D341Med (cell line): ENCODE results near the gene MCAM.

Experiments
- DNase-seq: peaks from one replicate; pipeline ENCODE4 v3.0.0; 2012; ENCODE audit warnings: low spot score

Gene MCAM

DNA sequence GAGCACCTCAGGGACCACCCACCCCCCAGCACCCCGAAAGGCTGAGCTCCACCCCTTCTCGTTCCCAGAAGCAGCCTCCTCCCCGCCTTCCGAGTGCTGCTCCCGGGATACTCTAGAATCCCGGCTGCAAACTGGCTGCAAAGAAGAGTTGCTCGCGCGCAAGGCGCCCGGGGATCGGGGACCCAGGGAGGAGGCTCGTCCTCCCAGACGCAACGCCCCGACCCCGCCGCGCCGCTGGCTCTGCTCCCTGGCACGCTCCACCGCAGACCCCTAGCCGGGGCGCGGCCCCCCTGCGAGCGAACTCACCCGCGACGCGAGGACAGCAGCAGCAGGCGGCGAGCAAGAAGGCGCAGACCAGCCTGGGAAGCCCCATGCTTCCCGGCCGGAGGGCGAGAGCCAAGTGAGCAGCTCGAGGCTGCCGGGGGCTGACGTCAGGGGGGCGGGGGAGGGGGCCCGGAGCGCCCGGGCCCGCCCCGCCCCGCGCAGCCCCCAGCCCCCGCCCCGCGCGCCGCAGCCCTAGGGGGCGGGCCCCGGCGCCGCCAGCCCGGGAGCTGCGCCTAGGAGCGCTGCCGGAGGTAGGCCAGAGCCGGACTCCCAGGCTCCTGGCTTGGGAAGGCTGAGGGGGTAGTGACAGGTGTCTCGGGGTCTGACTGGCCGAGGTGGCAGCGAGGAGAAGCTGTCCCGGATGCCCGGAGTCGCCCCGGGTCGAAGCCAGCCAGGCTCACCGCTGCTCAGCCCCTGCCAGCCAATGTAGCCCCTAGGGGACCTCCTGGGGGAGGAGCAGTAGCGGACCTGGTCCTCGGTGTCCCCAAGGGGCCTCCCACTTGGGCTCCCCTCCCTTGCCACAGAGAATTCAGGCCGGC is at the start of gene MCAM:
Gene MCAM, minus strand, starts transcription at position 402 of the 863 bp plus-strand sequence. Its CDS starts 29 bp downstream, at position 373.
- peak; percentile 74 for DNase-seq

DNA sequence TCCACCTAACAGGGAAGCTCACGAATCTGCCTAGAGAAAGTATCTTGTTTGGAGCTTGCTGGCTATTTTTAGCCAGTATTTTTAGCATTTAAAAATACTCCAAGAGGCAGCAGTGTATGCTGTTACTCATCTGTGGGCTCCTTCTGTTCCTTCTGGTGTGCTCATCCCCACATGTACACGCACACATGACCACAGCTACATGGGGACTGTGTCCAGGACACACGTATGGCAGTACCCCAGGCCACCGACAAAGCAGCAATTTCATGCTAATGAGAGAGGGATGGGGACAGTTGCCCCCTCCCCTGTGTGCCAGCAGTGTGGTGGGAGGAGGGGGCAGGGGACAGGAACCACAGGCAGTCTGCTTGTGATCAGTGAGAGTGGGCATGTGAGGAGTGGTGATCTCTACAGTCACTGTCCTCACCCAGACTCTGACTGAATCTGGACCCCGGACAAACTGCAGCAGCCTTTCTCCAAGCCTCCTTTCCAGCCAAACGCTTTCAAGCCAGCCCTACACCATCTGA is 48.2 kb upstream of the MCAM start:
- DNase-seq = no peak

GRCh38 chr11:119363851-119364590 is 47.1 kb upstream of the MCAM start:
- peak; percentile 90 for DNase-seq

- DNase-seq = no peak
Observed at GRCh38 chr11:119363081-119363850, 46.3 kb upstream of the MCAM start.

DNA sequence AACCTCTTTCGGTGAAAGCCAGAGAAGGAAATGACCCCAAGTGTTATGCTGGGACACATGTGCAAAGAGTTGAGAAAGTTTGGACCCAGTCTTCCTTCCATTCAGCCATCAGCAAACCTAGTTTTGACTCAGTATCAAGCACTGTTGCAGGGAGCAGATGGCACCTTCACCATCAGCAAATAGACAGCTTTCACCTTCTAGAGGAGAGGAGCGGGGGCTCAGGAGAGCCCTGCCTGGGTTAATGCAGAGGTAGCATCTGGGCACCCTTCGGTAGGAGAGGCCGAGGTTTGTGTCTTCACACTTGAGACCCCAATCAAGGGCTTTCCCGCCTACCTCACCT is 45.8 kb upstream of the MCAM start:
- no peak for DNase-seq

GRCh38 chr11:119361941-119362725 is 45.2 kb upstream of the MCAM start:
- no peak for DNase-seq

- peak; percentile 77 for DNase-seq
Observed at GRCh38 chr11:119361056-119361787, 44.3 kb upstream of the MCAM start.

DNA sequence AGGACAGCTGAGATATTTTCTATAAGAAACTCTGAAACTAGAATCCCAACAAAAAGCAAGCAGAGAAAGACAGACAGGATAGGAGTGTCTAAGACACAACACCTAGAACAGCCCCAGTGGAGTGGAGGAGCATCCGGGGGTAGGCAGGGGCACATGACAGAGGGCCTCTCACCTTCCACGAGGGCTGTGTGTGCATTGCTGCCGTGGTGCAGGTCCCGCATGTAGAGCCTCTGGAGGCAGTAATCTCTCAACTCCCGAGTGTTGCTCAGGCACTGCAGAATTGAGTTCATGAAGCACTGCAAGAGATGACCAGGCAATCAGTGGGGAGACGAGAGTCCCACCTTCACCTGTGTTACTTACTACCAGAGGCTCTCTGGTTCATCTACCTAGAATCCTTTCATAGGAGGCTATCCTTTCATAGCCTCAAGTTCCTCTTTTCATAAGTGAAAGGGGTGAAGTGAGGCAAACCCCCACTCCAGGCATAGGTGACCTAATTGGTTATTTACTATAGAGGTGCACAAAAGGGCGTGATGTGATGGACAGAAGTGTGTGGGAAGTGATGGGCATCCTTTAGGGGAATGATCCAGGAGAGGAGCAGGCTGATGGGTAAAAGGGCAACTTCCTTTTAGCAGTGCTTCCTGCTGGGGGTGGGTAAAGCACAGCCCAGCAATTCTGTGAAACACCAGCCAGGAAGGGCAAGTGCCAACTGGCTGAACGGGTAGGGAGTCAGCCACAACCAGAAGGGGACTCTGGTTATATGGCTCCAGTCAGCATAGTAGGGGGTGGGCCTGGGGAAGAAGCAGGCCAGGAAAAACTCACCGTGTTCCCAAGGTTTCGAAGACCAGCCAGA is 42.7 kb upstream of the MCAM start:
- no peak for DNase-seq

- no peak for DNase-seq
Observed at GRCh38 chr11:119357074-119357473, 40.1 kb upstream of the MCAM start.

DNA sequence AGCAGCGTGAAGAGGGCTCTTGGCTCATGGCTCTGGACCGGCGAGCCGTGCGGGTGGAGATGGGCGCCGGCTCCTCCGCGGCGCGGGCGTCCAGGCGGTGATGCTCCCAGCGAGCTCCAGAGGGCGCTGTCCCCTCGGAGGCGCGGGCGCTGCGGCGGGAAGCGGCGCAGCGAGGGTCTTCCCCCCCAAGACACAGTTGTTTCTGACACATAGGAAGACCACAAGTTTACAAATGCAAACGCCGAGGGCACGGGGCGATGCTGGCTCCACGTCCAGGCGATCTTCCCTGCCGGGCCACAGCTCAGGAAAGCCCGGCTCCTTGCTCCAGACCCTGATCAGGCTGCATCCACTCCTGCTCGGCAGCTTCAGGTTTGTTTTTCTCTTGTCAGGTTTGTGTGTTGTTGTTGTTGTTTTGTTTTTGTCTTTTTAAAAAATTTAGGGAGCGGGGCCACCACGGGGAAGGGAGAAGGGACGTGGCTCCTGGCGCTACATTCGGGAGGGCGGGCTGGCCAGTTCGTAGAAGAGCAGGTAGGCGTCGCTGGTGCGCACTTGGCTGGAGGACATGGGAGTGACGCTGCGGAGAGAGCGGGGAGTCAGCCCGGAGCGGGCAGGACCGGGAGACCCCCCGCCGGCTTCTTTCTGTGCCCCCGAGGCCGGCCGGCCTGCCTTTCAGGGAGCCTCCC is 39.6 kb upstream of the MCAM start:
- peak; percentile 88 for DNase-seq

DNA sequence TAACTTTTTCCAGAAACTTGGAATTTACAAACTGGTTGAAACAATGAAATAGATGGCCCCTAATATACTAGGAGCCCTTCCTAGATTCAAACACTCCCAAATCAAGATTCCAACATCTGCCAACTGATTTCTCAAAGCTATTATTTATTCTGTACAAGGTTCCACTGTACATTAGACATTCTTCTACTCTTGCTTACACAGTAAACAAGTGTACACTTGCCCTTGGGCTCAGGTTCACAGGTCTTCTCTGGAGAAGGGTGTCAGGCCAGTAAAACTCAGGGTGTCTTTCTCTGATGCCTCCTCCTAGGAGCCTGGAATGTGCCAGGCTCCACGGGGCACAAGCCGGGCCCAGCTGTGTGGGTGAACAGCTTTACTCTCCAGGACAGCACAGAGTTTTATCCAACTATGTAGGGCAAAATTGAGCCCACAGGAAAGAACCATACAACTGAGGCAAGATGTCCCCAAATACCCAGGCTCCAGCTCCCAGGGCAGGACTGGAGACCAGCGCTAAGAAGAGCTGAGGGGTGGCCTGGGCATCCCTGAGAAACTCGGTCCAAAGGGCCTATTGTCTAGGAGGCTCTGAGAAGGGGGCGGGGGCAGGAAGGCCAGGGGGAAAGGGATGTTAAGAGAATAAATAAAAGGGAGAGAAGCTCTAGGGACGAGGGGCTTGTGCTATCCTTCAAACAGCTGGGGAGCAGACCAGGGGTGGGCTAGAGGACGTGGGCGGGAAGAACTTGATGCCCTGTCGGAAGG is 38.3 kb upstream of the MCAM start:
- no peak for DNase-seq

DNA sequence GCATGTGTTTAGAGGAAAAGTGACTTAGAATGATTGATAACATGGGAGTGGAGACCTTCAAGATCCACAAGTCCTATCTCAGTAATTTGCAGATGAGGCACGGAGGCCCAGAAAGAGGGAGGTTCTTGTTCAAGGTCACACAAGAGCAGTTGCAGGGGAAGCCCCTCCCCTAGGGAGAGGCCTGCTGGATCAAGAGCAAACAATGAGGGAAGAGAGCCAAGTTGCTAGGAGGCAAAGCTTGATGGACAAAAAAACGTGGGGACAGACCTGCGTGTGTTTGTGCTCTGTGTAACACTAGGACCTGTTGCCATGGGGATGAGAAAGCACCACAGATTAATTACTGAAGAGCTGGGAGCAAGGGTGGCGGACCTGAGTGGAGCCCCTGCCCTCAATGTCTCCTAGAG is 35.9 kb upstream of the MCAM start:
- DNase-seq = peak; percentile 78

GRCh38 chr11:119351232-119351631 is 34.3 kb upstream of the MCAM start:
- DNase-seq = no peak

GRCh38 chr11:119350302-119350701 is 33.4 kb upstream of the MCAM start:
- DNase-seq = no peak

DNA sequence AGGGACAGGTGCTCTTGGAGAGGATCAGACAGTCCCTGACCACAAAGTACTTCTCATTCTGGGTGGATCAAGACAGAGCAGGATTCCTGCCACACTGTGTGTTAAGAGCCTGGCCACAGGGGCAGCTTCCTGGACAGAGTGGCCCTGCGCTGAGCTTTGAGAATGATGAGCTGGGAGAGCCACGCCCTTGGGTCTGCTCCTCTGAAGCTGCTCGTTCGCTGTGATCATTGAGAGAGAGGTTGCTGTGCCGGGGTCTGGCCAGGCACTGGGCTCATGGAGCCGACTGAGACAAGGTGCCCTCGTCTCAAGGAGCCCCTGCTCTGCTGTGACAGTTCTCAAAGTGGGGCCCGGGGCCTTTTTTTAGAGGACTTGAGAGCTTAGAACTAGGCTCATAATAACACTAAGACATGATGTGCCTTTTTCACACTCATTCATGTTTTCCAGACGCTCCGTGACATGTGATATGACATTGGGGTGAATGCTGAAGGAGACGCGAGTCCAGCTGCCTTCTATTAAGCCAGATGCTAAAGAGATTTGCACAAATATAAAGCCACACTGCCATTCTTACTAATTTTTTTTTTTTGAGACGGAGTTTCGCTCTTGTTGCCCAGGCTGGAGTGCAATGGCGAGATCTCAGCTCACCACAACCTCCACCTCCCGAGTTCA is 31.1 kb upstream of the MCAM start:
- DNase-seq = no peak

DNA sequence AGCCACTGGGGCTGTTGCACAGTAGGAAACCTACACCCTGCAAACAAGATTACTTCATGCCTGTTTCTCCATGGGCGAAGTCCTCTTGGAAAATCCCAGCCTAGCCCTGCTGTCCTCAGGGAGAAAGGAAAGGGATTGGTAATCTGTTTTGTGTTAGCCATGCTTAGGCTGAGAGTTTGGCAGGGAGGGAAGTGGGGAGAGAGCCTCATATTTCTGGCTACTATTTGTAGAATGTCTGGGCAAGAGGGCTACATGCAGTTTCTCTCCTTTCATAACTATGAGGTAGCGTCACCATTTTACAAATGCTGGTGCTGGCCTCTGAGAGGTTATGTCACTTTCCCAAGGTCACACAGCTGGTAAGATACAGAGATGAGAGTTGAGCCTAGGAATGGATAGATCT is 30.3 kb upstream of the MCAM start:
- no peak for DNase-seq

DNA sequence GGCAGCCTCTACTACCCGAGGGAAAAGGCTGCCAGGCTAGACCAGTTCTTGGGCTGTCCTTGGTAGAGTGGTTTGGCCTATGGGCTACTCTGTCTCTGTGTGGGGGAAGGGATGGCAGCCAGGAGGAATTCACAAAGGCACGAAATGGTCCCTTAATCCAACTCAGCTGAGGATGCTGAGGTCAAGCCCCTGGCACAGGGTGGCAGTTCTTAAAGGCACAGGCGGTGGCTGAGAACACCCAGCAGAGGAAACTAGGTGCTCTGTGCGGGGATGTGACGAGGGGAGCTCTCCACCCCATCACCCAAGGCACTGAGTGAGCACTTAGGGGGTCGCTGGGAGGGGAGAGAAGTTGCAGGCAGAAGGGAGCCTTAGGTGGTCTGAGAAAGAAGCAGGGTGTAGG is 29.7 kb upstream of the MCAM start, which contains the start of gene MFRP:
Gene MFRP, minus strand, starts transcription at position 101 of the 400 bp plus-strand sequence. CDS start 192 bp downstream, outside the sequence.
- DNase-seq = no peak

GRCh38 chr11:119345685-119346084 is 28.8 kb upstream of the MCAM start:
- no peak for DNase-seq
